Measurements from ENCODE around the gene ADPRS. TPM values are rescaled to one million over a fixed set of nuclear protein-coding genes. Genes with fewer than 3 reads are reported as not detected.

Gene ADPRS
- total and polyA plus RNA-seq, 3 experiments from 2014 or later, result 26.1 to 41.1 (median 38.9) TPM

- POLR2A ChIA-PET, result no interaction called here
- no peak overlapping the region for H3K4me3 ChIP-seq (ENCODE audit: low read length)
- H3K27me3 ChIP-seq (ENCODE audit: insufficient read depth, low read length, poor library complexity, severe bottlenecking), result no peaks in the 10 kb centered on the region
- no peaks in the 10 kb centered on the region for H3K9me3 ChIP-seq (ENCODE audit: low read length)
- no peaks in the 10 kb centered on the region for H3K4me1 ChIP-seq (ENCODE audit: insufficient read depth, low read length)
- H3K27ac ChIP-seq (ENCODE audit: low read depth, low read length), result no peak overlapping the region
- DNase-seq, result no peak
- Mint-ChIP-seq H3K9me3 (no peaks in the 10 kb centered on the region), H3K27ac (no peak overlapping the region), H3K27me3 (no peaks in the 10 kb centered on the region), H3K4me1 (no peaks in the 10 kb centered on the region), H3K4me3 (no peak overlapping the region), H3K36me3 (peaks cover 0 to 2% (median 0%) of the 10 kb centered on the region in 3 donors)
- no peaks in the 10 kb centered on the region for H3K36me3 ChIP-seq (ENCODE audit: insufficient read depth, low read length)
- CTCF ChIA-PET, result no interaction called here
Measured at GRCh38 chr1:36070349-36070748, 18.3 kb upstream of the ADPRS start.

- no peaks in the 10 kb centered on the region for H3K36me3 Mint-ChIP-seq
- H3K4me1 Mint-ChIP-seq, result no peaks in the 10 kb centered on the region
- H3K27ac Mint-ChIP-seq, result no peak overlapping the region
- Histone ChIP-seq H3K9me3 (ENCODE audit: low read length) (no peaks in the 10 kb centered on the region), H3K4me3 (ENCODE audit: low read length) (no peak overlapping the region), H3K36me3 (ENCODE audit: insufficient read depth, low read length) (no peaks in the 10 kb centered on the region), H3K27ac (ENCODE audit: low read depth, low read length) (no peak overlapping the region), H3K27me3 (ENCODE audit: insufficient read depth, low read length, poor library complexity, severe bottlenecking) (no peaks in the 10 kb centered on the region), H3K4me1 (ENCODE audit: insufficient read depth, low read length) (no peaks in the 10 kb centered on the region)
- peaks cover 4 to 12% of the 10 kb centered on the region in 2 donors for H3K27me3 Mint-ChIP-seq
- no peaks in the 10 kb centered on the region for H3K9me3 Mint-ChIP-seq
- ChIA-PET POLR2A (no interaction called here), CTCF (no interaction called here)
- H3K4me3 Mint-ChIP-seq, result no peak overlapping the region
- DNase-seq, result no peak
Measured at GRCh38 chr1:36076979-36077573, 11.6 kb upstream of the ADPRS start.

DNA sequence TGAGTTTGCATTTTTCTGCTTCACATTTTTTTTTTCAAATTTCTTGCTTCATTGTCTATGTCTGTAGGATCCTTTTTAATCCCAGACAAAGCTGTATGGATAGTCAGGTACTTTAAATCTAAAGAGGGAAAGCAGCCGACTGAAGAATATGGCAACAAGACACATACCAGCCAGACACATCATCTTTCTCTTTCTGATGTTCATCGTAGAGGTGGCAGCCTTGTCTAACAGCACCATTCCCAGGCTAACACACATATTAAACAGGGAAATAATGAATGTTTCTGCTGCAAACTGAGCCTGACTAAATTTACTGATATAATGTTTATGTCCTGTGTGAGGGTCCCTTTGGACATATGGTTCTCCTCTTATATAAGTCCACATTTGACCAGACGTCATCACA is 8.5 kb upstream of the ADPRS start:
- Mint-ChIP-seq H3K36me3 (no peaks in the 10 kb centered on the region), H3K9me3 (no peaks in the 10 kb centered on the region), H3K4me3 (no peak overlapping the region), H3K27me3 (peaks cover 12 to 34% of the 10 kb centered on the region in 2 donors), H3K4me1 (no peaks in the 10 kb centered on the region), H3K27ac (no peak overlapping the region)
- no peaks in the 10 kb centered on the region for H3K4me1 ChIP-seq (ENCODE audit: insufficient read depth, low read length)
- H3K27me3 ChIP-seq (ENCODE audit: insufficient read depth, low read length, poor library complexity, severe bottlenecking), result peaks cover 5% of the 10 kb centered on the region
- no peaks in the 10 kb centered on the region for H3K9me3 ChIP-seq (ENCODE audit: low read length)
- no peak for DNase-seq
- CTCF ChIA-PET, result no interaction called here
- POLR2A ChIA-PET, result no interaction called here
- H3K4me3 ChIP-seq (ENCODE audit: low read length), result no peak overlapping the region
- H3K36me3 ChIP-seq (ENCODE audit: insufficient read depth, low read length), result no peaks in the 10 kb centered on the region
- H3K27ac ChIP-seq (ENCODE audit: low read depth, low read length), result no peak overlapping the region

- no peaks in the 10 kb centered on the region for H3K4me1 Mint-ChIP-seq
Measured at GRCh38 chr1:36080801-36081200, 7.9 kb upstream of the ADPRS start.

GRCh38 chr1:36081926-36082485 is 6.7 kb upstream of the ADPRS start:
- ChIA-PET CTCF (no interaction called here), POLR2A (interaction anchor here (1.2 kb wide), 1 partner anchor 8 kb away, joined by 3 read pairs; no protein-coding TSS in a partner anchor)

More at GRCh38 chr1:36080801-36081200, 7.9 kb upstream of the ADPRS start:
- no peak overlapping the region for H3K27ac Mint-ChIP-seq
- no peaks in the 10 kb centered on the region for H3K4me1 ChIP-seq (ENCODE audit: insufficient read depth, low read length)
- no peaks in the 10 kb centered on the region for H3K9me3 Mint-ChIP-seq
- peaks cover 5% of the 10 kb centered on the region for H3K27me3 ChIP-seq (ENCODE audit: insufficient read depth, low read length, poor library complexity, severe bottlenecking)
- H3K27ac ChIP-seq (ENCODE audit: low read depth, low read length), result no peak overlapping the region
- H3K36me3 Mint-ChIP-seq, result no peaks in the 10 kb centered on the region
- H3K9me3 ChIP-seq (ENCODE audit: low read length), result no peaks in the 10 kb centered on the region
- ChIA-PET CTCF (no interaction called here), POLR2A (no interaction called here)
- no peak for DNase-seq
- H3K4me3 ChIP-seq (ENCODE audit: low read length), result no peak overlapping the region
- H3K4me3 Mint-ChIP-seq, result no peak overlapping the region
- H3K27me3 Mint-ChIP-seq, result peaks cover 13 to 36% of the 10 kb centered on the region in 2 donors
- no peaks in the 10 kb centered on the region for H3K36me3 ChIP-seq (ENCODE audit: insufficient read depth, low read length)

DNA sequence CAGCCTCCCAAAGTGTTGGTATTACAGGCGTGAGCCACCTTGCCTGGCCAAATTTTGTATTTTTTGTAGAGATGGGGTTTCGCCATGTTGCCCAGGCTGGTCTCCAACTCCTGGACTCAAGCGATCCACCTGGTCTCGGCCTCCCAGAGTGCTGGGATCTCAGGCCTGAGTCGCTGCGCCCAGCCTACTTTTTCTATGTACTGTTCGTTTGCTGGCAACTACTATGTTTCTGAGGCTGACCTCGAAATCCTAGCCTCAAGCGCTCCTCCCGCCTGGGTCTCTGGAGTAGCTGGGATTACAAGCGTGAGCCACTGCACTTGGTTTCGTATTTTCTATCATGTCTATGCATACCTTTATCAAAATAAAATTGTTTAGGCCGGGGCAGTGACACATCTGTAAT is 5.5 kb upstream of the ADPRS start:
- Histone ChIP-seq H3K36me3 (ENCODE audit: insufficient read depth, low read length) (no peaks in the 10 kb centered on the region), H3K4me3 (ENCODE audit: low read length) (no peak overlapping the region), H3K9me3 (ENCODE audit: low read length) (no peaks in the 10 kb centered on the region), H3K27ac (ENCODE audit: low read depth, low read length) (no peak overlapping the region), H3K27me3 (ENCODE audit: insufficient read depth, low read length, poor library complexity, severe bottlenecking) (peaks cover 5% of the 10 kb centered on the region), H3K4me1 (ENCODE audit: insufficient read depth, low read length) (peaks cover 4% of the 10 kb centered on the region)
- Mint-ChIP-seq H3K36me3 (no peaks in the 10 kb centered on the region), H3K27me3 (peaks cover 20 to 46% of the 10 kb centered on the region in 2 donors), H3K9me3 (no peaks in the 10 kb centered on the region), H3K27ac (no peak overlapping the region), H3K4me3 (no peak overlapping the region), H3K4me1 (peaks cover 2 to 5% (median 2%) of the 10 kb centered on the region in 3 donors)
- POLR2A ChIA-PET, result interaction anchor here (1.2 kb wide), 1 partner anchor 9 kb away, joined by 3 read pairs; no protein-coding TSS in a partner anchor
- CTCF ChIA-PET, result no interaction called here
- no peak for DNase-seq

More at GRCh38 chr1:36081926-36082485, 6.7 kb upstream of the ADPRS start:
- Mint-ChIP-seq H3K27me3 (peaks cover 17 to 46% of the 10 kb centered on the region in 2 donors), H3K4me1 (peaks cover 0 to 1% (median 1%) of the 10 kb centered on the region in 3 donors), H3K36me3 (no peaks in the 10 kb centered on the region), H3K4me3 (no peak overlapping the region), H3K27ac (no peak overlapping the region), H3K9me3 (no peaks in the 10 kb centered on the region)
- Histone ChIP-seq H3K4me1 (ENCODE audit: insufficient read depth, low read length) (no peaks in the 10 kb centered on the region), H3K27ac (ENCODE audit: low read depth, low read length) (no peak overlapping the region), H3K9me3 (ENCODE audit: low read length) (no peaks in the 10 kb centered on the region), H3K36me3 (ENCODE audit: insufficient read depth, low read length) (no peaks in the 10 kb centered on the region), H3K27me3 (ENCODE audit: insufficient read depth, low read length, poor library complexity, severe bottlenecking) (peaks cover 5% of the 10 kb centered on the region), H3K4me3 (ENCODE audit: low read length) (no peak overlapping the region)
- DNase-seq, result no peak

GRCh38 chr1:36083635-36084496 is 4.8 kb upstream of the ADPRS start, which contains the start of gene TEKT2:
Gene TEKT2, plus strand, starts transcription at chr1:36084094. Its CDS starts 828 bp downstream, at chr1:36084922.
- ChIA-PET CTCF (interaction anchor here (0.7 kb wide), 1 partner anchor 283 kb away, joined by 3 read pairs; no protein-coding TSS in a partner anchor), POLR2A (no interaction called here)
- Histone ChIP-seq H3K27ac (ENCODE audit: low read depth, low read length) (no peak within 1 kb of the TSS), H3K36me3 (ENCODE audit: insufficient read depth, low read length) (no peaks in the 10 kb centered on the region), H3K4me1 (ENCODE audit: insufficient read depth, low read length) (peaks cover 7% of the 10 kb centered on the region), H3K9me3 (ENCODE audit: low read length) (no peaks in the 10 kb centered on the region), H3K27me3 (ENCODE audit: insufficient read depth, low read length, poor library complexity, severe bottlenecking) (peaks cover 5% of the 10 kb centered on the region), H3K4me3 (ENCODE audit: low read length) (no peak within 1 kb of the TSS)
- Mint-ChIP-seq H3K27me3 (peaks cover 20 to 43% of the 10 kb centered on the region in 2 donors), H3K36me3 (peaks cover 0 to 1% (median 0%) of the 10 kb centered on the region in 3 donors), H3K4me3 (peak within 1 kb of the TSS in 2 of 7 donors; percentile 27 to 44), H3K4me1 (peaks cover 2 to 11% (median 6%) of the 10 kb centered on the region in 3 donors), H3K9me3 (no peaks in the 10 kb centered on the region), H3K27ac (no peak within 1 kb of the TSS)
- peak in 1 of 5 donors; percentile 26 for DNase-seq
